ENCODE measurements around the gene TAF13. TPM values are rescaled to one million over a fixed set of nuclear protein-coding genes. Genes with fewer than 3 reads are reported as not detected.
A peak's percentile ranks its signal among the peaks of the same experiment; 100 is the strongest.

Gene TAF13
- total and polyA plus RNA-seq, 9 of the 15 experiments (the other 6 are each of a cell fraction or from before 2014, with no cell fraction given): 14.9 to 77.2 (median 38.7) TPM

DNA sequence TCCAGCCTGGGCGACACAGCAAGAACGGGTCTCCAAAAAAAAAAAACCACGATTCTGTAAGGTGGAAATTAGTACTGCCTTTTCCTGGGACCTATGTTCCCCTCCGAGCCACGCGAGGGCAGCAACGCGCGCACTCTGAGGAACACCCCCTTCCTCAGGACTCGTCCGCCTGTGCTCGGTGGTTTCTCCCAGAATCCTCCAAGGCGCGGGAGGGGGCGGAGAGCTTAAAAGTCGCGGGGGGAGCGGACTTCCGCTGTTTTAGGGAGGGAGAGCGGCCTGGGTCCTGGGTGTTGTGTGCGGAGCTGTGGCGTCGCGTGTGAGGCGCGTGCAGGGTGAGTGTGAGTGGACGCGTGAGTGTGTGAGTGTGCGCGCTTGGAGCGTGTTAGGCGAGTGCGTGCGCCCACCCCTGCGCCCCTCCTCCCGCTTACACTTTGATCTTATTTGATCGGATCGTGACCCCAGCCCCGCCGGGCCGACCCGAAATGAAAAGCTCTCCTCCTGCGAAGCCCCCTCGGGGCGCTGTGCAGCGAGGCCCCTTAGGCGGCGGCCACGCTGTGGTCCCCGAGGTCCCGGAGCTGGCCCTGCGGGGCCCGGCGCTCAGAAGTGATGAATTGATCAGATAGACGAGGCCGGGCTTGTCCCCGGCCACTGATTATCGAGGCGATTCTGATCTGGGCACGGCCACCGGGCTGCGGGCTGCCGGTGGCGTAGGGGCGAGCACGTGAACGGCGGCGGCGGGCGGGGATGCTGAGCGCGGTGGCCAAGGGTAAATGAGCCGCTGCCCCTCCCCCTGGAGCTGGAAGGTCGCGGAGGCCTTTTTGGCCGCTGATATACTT, 24.4 kb upstream of the TAF13 start (continued):
- TF ChIP-seq MYBL2 (IDR thresholded peaks at IDR 0.05; ENCODE audit: low read depth) (no peak), MYBL2 (CRISPR knock-in tag; IDR thresholded peaks at IDR 0.05; ENCODE audit: borderline replicate concordance) (no peak), PTTG1 (tag; IDR thresholded peaks at IDR 0.05; ENCODE audit: low read depth) (no peak), HDAC3 (IDR thresholded peaks at IDR 0.05; ENCODE audit: borderline replicate concordance, partially characterized antibody) (peak; percentile 75), C11orf30 (IDR thresholded peaks at IDR 0.05; ENCODE audit: low read depth) (peak; percentile 72; the same call in 1 of the 2 replicates), POLR3G (IDR thresholded peaks at IDR 0.05; ENCODE audit: extremely low read depth, insufficient read length, insufficient replicate concordance) (no peak), ZNF507 (tag; conservative IDR thresholded peaks at IDR 0.05) (no peak), ELF4 (CRISPR knock-in tag; IDR thresholded peaks at IDR 0.05) (peak; percentile 99), BCOR (IDR thresholded peaks at IDR 0.05) (peak; percentile 80), ZNF24 (IDR thresholded peaks at IDR 0.05) (0 out of 2 replicates have a peak, but pooled peaks have one; percentile 58), FOXA1 (IDR thresholded peaks at IDR 0.05; ENCODE audit: borderline replicate concordance) (no peak), ESRRA (IDR thresholded peaks at IDR 0.05; ENCODE audit: borderline replicate concordance, low read depth) (peak; percentile 85), BRF1 (IDR thresholded peaks at IDR 0.05; ENCODE audit: borderline replicate concordance, extremely low read depth, insufficient read length) (no peak), ZNF384 (IDR thresholded peaks at IDR 0.05; ENCODE audit: low read depth, low read length) (peak; percentile 98), ZNF444 (CRISPR knock-in tag; IDR thresholded peaks at IDR 0.05) (peak; percentile 45; the same call in 1 of the 2 replicates), EP300 (IDR thresholded peaks at IDR 0.05; ENCODE audit: low read length) (peak; percentile 78), TEAD1 (CRISPR knock-in tag; IDR thresholded peaks at IDR 0.05) (peak in 1 of 2 experiments; percentile 97; a peak in 3 of 4 replicates), SNRNP70 (optimal IDR thresholded peaks at IDR 0.05; ENCODE audit: low read depth, low read length) (no peak), SRSF1 (IDR thresholded peaks at IDR 0.05; ENCODE audit: low read depth, low read length) (0 out of 2 replicates have a peak, but pooled peaks have one; percentile 80)
- TF ChIP-seq, protein P1, sequence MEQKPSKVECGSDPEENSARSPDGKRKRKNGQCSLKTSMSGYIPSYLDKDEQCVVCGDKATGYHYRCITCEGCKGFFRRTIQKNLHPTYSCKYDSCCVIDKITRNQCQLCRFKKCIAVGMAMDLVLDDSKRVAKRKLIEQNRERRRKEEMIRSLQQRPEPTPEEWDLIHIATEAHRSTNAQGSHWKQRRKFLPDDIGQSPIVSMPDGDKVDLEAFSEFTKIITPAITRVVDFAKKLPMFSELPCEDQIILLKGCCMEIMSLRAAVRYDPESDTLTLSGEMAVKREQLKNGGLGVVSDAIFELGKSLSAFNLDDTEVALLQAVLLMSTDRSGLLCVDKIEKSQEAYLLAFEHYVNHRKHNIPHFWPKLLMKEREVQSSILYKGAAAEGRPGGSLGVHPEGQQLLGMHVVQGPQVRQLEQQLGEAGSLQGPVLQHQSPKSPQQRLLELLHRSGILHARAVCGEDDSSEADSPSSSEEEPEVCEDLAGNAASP (IDR thresholded peaks at IDR 0.05): no peak
- TF ChIP-seq, protein P2, sequence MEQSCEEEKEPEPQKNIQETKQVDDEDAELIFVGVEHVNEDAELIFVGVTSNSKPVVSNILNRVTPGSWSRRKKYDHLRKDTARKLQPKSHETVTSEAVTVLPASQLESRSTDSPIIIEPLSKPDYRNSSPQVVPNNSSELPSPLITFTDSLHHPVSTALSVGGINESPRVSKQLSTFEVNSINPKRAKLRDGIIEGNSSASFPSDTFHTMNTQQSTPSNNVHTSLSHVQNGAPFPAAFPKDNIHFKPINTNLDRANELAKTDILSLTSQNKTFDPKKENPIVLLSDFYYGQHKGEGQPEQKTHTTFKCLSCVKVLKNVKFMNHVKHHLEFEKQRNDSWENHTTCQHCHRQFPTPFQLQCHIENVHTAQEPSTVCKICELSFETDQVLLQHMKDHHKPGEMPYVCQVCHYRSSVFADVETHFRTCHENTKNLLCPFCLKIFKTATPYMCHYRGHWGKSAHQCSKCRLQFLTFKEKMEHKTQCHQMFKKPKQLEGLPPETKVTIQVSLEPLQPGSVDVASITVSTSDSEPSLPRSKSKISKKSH (CRISPR knock-in tag; IDR thresholded peaks at IDR 0.05): no peak
- TF ChIP-seq, protein P3, sequence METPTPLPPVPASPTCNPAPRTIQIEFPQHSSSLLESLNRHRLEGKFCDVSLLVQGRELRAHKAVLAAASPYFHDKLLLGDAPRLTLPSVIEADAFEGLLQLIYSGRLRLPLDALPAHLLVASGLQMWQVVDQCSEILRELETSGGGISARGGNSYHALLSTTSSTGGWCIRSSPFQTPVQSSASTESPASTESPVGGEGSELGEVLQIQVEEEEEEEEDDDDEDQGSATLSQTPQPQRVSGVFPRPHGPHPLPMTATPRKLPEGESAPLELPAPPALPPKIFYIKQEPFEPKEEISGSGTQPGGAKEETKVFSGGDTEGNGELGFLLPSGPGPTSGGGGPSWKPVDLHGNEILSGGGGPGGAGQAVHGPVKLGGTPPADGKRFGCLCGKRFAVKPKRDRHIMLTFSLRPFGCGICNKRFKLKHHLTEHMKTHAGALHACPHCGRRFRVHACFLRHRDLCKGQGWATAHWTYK (CRISPR knock-in tag; IDR thresholded peaks at IDR 0.05): peak; percentile 93
- TF ChIP-seq, protein P4, sequence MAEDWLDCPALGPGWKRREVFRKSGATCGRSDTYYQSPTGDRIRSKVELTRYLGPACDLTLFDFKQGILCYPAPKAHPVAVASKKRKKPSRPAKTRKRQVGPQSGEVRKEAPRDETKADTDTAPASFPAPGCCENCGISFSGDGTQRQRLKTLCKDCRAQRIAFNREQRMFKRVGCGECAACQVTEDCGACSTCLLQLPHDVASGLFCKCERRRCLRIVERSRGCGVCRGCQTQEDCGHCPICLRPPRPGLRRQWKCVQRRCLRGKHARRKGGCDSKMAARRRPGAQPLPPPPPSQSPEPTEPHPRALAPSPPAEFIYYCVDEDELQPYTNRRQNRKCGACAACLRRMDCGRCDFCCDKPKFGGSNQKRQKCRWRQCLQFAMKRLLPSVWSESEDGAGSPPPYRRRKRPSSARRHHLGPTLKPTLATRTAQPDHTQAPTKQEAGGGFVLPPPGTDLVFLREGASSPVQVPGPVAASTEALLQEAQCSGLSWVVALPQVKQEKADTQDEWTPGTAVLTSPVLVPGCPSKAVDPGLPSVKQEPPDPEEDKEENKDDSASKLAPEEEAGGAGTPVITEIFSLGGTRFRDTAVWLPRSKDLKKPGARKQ (CRISPR knock-in tag; IDR thresholded peaks at IDR 0.05): no peak
